GM15510 (cell line): ENCODE results near the gene RAB35.

Experiments used
- POLR2A ChIP-seq: IDR thresholded peaks from 3 replicates; pipeline ENCODE4 v1.6.1; 2011; ENCODE audit warnings: borderline replicate concordance; ENCODE audit not compliant: insufficient read length; ENCODE audit errors: extremely low read depth

The RAB35 gene

DNA sequence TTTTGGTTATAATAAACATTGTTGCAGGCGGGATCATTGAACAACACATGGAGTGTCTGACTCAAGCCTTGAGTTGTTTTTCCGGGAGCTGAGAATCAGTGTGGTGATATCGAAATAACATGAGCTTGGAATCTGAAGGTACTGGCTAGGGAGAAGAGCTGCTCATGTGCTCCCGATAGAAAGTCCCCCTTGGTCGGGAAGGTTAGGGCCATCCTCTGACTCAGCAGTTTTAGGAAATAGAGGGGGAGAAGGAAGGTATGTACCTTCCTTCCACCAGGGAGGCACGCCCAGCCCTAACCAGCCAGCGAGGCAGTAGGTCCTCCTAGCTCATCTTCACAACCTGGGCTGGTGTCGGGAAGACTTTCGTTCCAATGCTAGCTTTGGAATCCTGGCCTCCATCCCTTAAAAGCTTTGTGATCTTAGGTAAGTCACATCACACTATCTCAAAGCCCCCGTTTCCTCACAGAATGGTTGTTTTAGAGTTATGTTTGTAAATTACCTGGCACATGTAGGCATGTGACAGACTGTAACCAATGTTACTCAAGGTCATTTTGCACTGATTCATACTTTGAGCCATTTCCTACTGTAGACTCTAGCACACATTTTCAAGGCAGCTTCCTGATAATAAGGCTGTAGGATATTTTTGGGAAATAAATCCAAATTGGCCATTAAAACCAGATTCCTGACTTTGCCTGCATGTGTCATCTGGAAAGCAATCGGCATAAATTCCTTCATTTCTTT is 1.9 kb upstream of the RAB35 start:
- TF ChIP-seq POLR2A = no peak

DNA sequence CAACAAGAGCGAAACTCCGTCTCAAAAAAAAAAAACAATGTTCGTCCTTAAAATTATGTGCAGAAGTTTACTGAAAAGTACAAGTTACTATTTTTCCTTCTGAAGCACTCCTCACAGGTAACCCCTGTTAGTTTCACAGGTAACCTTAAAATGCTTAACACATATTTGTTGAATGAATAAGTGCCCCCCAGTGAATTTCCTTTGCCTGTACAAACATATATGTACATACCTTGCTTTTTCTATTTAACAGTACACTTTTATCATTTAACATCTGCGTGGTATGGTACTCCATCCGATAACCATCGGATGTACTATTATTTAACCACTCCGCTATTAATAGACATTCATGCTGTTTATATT is 1.4 kb upstream of the RAB35 start:
- no peak for TF ChIP-seq POLR2A

DNA sequence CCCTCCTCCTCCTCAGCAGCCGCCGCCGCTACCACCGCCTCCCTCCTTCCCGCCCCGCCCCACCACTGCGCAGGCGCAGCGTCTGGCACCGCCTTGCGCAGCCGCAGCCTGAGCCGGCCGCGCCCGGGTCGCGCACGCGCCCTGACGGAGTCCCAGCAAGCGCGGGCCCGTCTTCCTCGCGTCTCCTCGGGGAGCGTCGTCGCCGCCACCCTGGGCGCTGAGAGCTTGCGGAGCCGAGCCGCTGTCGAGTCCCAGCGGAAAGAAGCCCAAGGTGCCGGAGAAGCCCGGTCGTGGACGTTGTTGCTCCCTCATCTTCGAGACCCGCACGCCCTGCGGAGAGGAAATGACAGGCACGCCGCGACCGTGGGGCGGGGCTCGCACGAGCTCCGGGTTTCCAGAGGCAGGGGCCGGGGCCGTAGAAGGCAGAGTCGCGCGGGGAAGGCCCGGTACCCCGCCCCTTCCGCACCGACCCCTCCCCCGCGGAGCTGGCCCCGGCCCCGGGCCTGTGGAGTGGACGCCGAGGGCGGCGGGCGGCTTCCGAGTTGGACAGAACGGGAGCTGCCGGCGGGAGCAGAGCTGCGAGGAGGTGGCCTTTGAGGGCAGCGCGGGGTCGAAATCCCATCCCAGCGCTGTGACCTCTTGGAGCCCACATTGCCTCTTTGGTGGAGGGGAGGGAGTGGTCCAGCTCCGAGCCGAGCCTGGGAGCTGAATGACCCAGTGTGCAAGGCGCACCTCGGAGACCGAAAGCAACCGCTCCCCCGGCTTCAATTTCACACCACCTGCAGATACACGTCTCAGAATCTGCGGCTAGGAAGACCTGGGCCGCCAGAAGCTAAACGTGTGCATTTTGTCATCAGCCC is 469 bp upstream of the RAB35 start:
- TF ChIP-seq POLR2A = peak; percentile 83

DNA sequence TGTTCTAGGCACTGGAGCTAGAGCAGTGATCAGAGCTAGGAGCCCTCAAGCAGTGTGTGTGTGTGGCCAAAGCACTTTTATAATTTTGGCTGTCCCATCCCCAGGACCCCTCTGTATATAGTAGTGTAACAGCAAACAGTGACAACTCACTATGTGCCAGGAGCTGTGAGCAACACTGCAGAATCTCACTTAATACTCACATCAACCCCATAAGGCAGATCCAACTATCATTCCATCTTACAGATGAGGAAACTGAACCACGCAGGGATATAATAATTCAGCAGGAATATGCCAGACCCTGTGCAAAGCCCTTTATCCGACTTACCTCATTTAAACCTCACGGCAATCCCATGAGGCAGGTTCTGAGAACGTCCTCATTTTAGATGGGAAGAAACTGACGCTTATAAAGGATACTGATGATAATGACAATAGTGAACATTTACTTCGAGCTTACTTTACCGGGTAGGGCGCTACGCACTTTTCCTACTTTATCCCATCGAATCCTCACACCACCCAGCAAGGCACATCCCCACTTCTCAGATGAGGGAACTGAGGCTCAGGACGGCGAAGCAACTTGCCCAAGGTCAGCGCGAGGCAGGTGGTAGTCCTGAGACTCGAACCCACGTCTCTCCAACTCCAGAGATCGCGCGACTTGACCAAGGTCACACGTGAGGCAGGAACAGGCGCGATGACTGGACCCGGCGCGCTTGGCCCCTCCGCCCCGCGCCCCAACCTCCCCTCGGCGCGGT is 687 bp downstream of the RAB35 start:
- no peak for TF ChIP-seq POLR2A

DNA sequence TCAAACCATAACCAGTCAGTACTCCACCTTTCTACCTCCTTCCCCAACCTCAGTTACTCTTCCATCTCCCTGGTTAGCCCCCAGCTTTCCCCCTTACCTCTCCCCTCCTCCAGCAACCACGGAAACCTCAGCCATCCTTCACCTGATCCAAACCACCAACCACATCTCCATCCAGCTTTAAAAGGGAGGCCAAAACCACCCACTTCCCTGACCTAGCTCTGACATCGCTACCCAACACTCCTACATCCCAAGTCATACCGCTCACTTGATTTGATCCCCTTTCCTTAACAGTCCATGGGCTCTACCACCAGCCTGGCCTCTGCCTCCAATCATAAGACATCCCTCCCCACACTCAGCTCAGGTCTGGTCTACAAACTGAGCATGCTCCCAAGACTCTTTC is 1.5 kb downstream of the RAB35 start:
- TF ChIP-seq POLR2A = no peak

DNA sequence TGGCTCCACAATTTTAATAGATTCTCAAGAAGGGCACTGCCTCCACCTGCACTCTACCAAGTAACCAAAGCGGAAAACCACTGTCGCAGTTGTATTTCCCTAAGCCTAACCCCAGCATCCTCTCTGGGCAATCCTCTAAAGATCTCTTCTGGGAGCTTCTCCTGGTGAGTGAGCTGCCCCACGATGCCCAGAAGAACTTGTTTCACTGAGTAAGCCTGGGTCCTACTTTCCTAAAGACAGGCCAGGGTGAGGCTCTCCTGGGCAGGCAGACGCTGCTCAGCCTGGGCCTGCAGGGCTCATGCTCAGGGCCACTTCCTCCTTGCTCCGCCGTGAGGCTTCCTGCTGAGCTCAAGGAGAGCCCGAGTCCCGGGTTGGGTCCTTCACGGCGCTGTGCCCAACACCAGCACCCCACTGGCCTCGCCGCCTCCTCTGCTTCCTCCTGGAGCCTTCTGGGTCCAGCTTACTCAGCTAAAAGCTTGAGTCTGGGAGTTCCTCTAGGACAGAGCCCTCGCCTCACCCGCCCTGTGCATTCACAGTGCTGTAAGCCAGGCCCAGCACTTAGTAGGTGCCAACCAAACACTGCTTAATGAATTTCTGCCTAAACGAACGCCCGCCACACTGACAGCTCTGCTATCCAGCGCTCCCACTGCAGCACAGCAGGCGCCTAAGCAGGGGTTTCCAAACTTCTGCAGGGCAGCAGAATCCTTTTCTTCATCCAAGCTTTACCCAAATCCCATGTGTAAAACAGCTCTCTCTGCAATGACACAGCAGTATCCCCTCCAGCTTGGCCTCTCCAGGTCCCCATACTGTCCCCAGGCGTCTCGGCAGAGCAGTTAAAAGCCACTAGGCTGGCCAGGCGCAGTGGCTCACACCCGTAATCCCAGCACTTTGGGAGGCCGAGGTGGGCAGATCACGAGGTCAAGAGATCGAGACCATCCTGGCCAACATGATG is 5.7 kb downstream of the RAB35 start:
- TF ChIP-seq POLR2A = no peak

DNA sequence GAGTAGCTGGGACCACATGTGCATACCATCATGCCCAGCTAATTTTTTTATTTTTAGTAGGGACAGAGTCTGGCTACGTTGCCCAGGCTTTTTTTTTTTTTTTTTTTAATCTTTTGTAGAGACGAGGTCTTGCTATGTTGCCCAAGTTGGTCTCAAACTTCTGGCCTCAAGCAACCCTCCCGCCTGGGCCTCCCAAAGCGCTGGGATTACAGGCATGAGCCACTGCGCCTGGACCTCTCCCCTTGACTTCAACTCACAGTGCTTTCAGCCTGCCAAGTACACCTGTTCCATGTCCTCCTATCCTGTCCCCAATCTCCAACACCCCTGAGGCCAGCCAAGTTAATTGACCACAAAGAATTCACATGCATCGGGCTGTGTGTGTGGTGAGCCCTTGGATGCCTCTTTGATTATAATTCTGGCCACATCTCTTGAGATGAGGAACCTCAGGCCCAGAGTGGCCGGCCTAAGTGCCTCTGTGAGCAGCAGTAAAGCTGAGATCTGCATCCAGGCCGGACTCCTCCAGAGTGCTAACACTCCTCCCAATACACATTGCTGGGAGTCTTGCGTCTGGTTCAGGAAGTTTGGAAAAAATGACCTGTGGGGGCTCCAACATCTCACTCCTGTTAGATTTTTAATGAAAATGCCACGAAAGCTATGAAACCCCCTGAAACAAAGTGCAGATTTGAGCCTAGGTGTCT is 6.8 kb downstream of the RAB35 start:
- no peak for TF ChIP-seq POLR2A

DNA sequence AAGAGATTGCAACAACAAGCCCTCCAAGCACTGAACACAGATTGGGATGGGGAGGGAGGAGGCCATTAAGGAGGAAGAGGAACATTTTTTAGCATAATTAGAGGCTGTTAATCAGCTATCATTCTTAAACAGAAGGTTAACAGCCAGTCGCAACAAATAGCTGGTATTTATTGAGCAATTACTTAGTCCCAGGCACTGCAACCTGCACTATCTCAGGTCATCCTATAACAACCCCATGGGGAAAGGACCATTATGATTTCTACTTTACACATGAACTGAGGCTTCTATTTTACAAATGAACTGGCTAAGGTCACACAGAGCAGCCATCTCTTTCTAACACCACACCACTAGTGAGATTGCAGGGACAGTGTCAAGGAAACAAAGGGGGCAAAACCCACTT is 10.4 kb downstream of the RAB35 start:
- TF ChIP-seq POLR2A = no peak

DNA sequence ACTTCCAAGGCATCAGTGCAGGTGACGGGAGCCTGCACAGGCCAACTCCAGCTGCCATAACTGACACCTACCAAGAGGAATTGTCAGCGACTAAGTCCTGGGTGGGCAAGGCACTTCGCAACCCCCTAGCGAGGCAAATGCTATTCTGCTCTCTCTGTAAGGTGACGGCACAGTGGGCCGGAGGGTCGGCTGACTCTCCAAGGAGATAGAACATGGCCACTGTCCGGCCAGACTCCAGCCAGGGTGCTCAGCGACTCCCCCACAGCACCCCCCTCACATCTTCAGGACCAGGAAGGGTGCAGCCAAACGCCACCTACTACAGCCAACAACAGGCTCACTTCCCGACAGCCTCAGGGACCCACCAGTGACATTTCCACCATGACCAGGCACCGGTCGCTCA is 13.2 kb downstream of the RAB35 start:
- TF ChIP-seq POLR2A = no peak

DNA sequence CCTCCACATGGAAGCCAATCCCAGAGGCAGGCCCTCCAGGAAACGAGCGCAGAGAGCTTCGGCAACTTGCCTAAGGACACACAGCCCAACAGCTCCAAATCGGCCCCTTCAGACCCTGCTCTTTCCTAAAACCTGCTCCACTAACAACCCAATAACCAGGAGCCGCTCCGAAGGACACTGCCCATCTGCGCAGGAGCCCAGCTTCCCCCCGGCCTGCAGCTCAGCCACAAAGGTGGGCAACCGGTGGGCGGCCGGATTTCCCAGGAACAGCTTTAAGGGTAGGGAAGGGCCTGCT is 13.6 kb downstream of the RAB35 start:
- TF ChIP-seq POLR2A = no peak

DNA sequence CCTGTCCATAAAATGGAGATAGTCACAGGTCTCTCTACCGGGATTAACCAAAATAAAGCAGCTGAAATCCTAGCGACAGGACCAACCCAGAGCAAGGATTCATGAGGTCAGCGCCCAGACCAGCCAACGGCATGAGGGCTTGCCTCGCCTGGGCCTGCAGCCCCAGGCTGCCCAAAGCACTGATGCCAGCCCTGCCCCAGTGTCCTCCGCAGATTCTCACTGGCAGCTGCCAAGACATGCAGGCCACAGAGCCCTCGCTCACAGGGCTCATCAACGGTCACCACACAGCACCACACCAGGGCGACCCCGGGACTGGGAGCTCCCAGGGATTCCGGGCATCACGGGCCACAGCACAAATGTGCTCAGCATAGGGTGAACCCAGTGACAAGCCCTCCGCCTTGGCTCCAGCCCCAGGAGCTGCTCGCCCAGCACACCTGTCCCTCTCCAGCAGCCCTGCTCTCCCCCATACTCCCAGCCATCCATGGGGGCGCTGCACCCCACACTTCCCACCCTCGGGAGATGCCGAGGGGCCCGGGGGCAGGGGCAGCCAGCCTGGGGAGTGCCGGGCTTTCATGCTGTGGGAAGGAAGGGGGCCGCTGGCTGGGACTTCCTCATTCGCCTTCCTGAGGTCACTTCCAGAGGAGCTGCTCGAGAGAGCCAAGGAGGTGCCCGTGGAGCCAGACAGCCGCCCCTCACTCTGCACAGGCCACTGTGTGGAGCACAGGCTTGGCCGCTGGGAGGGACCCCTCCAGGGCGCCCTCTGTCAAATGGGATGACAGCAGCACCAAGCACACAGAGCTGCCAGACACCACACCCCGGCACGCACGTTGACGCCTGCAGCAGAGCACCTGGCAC is 14.1 kb downstream of the RAB35 start:
- TF ChIP-seq POLR2A = no peak

DNA sequence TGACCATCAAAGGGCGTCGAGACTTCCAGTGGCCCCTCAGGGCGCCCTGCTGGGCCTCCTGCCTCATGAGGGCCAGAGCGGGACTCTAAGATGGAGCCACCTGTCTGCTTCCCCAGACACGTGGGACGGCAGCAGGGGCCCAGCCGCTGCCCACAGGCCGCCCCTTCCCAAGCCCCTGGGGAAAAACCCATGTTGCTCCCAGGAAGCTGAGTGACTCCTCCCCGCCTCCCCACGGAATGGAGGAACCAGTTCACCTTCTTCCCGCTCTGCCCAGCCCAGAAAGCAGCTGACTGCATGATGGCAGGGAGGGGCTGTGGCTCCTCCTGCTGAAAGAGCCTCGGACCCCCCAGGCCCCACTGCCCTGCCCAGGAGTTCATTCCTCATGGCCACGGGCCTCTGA is 14.9 kb downstream of the RAB35 start:
- no peak for TF ChIP-seq POLR2A

DNA sequence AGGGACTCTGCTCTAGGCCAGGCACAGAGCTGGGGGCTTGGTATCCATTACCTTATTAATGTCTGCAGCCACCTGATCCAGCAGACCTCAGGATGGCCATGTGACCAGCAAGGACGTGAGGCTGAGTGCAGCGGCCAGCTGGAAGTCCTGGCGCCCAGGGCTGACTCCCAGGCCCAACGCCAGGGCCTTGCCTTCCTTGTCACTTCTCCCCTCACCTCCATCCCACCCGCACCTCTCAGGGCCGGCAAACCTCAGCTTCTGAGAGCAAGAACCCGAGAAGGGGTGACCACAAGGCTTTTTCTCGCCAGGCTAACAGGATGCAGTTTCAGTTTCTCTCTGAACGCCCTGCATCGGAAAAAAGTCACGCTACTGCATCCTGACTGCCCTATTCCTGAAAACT is 15.4 kb downstream of the RAB35 start:
- TF ChIP-seq POLR2A = no peak
